ENCODE data around the gene COL7A1.

Gene COL7A1

DNA sequence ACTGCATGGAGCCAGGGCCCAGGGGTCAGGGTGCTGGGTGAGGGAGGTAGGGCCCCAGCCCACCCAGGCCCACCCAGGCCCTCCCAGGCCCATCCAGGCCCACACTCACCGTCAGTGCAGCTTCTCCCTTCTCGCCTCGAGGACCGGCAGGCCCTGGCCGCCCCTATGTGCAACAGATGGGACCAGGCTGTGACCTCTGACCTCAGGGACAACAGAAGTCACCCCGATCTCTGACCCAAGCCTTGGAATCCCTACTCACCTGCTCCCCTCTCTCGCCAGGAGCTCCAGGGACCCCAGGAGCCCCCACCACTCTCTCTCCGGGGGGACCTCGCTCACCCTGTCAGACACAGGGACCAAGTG, 28.7 kb downstream of the COL7A1 start:
- TF ChIP-seq, protein P1, sequence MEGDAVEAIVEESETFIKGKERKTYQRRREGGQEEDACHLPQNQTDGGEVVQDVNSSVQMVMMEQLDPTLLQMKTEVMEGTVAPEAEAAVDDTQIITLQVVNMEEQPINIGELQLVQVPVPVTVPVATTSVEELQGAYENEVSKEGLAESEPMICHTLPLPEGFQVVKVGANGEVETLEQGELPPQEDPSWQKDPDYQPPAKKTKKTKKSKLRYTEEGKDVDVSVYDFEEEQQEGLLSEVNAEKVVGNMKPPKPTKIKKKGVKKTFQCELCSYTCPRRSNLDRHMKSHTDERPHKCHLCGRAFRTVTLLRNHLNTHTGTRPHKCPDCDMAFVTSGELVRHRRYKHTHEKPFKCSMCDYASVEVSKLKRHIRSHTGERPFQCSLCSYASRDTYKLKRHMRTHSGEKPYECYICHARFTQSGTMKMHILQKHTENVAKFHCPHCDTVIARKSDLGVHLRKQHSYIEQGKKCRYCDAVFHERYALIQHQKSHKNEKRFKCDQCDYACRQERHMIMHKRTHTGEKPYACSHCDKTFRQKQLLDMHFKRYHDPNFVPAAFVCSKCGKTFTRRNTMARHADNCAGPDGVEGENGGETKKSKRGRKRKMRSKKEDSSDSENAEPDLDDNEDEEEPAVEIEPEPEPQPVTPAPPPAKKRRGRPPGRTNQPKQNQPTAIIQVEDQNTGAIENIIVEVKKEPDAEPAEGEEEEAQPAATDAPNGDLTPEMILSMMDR (IDR thresholded peaks at IDR 0.05) = no peak
- Mint-ChIP-seq H3K27ac (no peak overlapping the region), H3K9me3 (no peaks in the 10 kb centered on the region), H3K27me3 (ENCODE audit: low read depth, poor library complexity) (peaks cover 4% of the 10 kb centered on the region), H3K4me3 (no peak overlapping the region), H3K4me1 (peaks cover 39% of the 10 kb centered on the region), H3K36me3 (ENCODE audit: low read depth) (no peaks in the 10 kb centered on the region)
- no peak for DNase-seq

DNA sequence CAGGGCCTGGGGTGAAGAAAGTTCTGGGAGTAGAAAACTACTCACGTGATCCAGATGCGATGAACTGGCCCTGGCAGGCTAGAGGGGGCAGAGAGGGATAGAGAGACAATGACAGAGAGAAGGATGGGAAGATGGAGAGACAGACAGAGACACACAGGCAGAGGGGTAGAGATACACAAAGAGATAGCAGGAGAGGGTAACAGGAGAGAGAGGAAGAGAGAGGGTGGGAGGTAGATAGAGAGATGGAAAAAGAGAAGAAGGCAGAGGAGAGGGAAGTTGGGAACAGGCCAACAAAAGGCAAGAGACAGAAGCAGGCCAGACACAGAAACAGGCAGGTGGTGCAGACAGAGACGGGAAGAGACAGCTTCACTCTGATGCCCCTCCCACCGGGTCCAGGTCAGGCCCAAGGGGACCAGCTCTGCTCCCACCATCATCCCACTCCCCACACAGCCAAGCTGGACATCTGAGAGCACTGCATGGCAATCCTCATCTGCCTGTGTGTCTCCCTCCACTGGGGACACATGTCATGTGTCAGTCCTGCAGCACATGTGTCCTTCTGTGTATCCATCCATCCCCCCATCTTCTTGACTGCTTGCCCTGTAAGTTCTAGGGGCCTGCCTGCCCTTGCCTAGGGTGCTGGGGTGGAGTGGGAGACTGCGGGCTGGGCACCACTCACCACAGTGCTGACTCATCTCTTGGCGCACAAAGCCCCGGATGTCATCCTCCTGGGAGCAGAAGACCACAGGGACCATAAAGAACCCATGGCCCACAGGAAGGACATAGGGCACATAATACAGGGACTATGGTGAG, 29.3 kb downstream of the COL7A1 start:
- Mint-ChIP-seq H3K36me3 (ENCODE audit: low read depth) (no peaks in the 10 kb centered on the region), H3K27me3 (ENCODE audit: low read depth, poor library complexity) (peaks cover 2% of the 10 kb centered on the region), H3K9me3 (no peaks in the 10 kb centered on the region), H3K27ac (peak overlapping the region; percentile 37), H3K4me3 (no peak overlapping the region), H3K4me1 (peaks cover 41% of the 10 kb centered on the region)
- TF ChIP-seq, protein P1 (IDR thresholded peaks at IDR 0.05) = no peak
- no peak for DNase-seq

DNA sequence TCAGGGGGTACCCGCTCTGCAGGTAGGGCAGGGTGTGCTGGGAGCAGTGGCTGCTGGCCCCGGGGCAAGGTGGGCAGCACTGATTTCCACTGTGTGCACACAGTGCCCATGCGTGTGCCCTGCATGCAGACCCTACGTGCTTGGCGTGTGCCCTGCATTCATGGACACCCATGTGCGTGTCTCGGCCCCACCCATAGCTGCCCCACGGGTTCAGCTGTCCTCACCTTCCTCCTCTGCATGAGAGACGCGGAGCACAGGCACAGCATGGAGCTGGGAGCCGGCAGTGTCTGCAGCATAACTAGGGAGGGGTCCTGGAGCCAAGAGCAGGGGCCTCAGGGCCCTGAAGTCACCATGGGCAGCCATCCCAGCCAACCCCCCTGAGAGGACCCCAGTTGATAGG, 29.9 kb downstream of the COL7A1 start:
- peaks cover 47% of the 10 kb centered on the region for H3K4me1 Mint-ChIP-seq
- H3K27ac Mint-ChIP-seq = peak overlapping the region; percentile 37
- H3K9me3 Mint-ChIP-seq = no peaks in the 10 kb centered on the region
- TF ChIP-seq, protein P1 (IDR thresholded peaks at IDR 0.05) = no peak
- no peak for DNase-seq
- no peak overlapping the region for H3K4me3 Mint-ChIP-seq
- H3K36me3 Mint-ChIP-seq (ENCODE audit: low read depth) = no peaks in the 10 kb centered on the region
- peaks cover 2% of the 10 kb centered on the region for H3K27me3 Mint-ChIP-seq (ENCODE audit: low read depth, poor library complexity)

DNA sequence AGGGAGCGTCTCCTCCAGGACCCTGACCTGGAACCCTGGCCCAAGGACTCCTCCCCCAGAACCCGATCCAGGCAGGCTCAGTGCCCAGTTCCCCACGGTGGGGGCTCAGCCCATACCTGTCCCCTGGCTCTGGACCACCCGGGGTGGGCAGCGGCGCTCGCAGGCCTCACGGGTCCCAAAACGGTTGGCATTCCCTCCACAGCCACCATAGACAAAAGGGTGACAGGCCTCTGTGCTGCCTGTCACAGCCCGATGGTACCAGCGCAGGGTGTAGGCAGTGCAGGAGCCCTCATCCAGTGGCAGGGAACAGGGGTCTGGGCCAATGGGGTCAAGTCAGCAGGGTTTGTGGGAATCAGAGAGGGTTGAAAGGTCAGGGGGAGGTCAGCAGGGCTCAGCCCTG, 30.5 kb downstream of the COL7A1 start:
- H3K4me1 Mint-ChIP-seq = peaks cover 52% of the 10 kb centered on the region
- H3K9me3 Mint-ChIP-seq = no peaks in the 10 kb centered on the region
- no peaks in the 10 kb centered on the region for H3K36me3 Mint-ChIP-seq (ENCODE audit: low read depth)
- no peak overlapping the region for H3K27ac Mint-ChIP-seq
- TF ChIP-seq, protein P1 (IDR thresholded peaks at IDR 0.05) = no peak
- H3K27me3 Mint-ChIP-seq (ENCODE audit: low read depth, poor library complexity) = peaks cover 2% of the 10 kb centered on the region
- no peak overlapping the region for H3K4me3 Mint-ChIP-seq
- DNase-seq = no peak

DNA sequence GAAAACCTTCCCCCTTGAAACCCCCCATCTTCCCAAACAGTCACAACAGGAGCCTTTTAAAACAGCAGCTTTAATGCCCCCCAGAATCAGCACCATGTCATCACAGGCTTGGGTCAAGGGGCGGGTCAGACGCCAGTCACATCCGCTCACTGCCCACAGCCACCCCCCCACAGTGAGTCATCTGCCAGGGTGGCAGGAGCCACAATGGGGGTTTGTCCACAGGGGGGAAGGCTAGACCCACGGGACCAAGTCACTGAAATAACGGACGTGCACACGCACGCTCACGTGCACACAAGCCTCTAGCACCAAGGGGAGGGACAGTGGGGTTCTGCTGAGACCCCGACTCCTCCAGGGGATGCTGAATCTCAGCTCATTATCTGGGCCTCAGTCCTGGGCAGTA, 31.1 kb downstream of the COL7A1 start:
- DNase-seq = no peak
- Mint-ChIP-seq H3K9me3 (no peaks in the 10 kb centered on the region), H3K36me3 (ENCODE audit: low read depth) (no peaks in the 10 kb centered on the region), H3K4me3 (no peak overlapping the region), H3K27ac (no peak overlapping the region), H3K4me1 (peaks cover 59% of the 10 kb centered on the region), H3K27me3 (ENCODE audit: low read depth, poor library complexity) (peaks cover 2% of the 10 kb centered on the region)
- TF ChIP-seq, protein P1 (IDR thresholded peaks at IDR 0.05) = no peak

DNA sequence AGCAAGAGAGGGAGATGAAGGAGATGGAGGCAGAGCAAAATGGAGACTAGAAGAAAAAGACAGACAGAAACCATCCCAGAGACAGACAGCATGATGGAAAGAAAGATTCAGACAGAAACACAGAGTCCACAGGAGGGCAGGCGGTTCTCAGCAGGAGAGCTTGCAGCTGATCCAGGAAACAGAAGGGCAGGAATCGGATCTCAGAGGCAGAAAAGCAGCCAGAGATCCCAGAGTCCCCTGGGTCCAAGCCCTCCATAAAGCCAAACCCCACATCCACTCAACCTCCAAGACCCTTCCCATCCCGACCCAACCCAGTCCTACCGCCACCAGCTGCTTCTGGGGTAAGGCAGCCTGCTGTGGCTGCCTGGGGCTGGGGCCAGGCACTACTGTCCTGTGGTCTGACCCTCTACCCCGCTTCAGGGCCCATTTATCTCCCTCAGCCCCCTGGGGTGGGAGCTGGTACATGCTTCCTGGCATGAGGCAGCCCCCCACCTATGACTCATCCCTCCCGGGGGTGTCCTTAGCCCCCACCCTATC, 31.7 kb downstream of the COL7A1 start, which contains the start of gene UCN2:
TSS of gene UCN2 (minus strand) at position 400 of the 537 bp plus-strand sequence. CDS start 657 bp downstream, outside the sequence.
- Mint-ChIP-seq H3K27me3 (ENCODE audit: low read depth, poor library complexity) (peaks cover 2% of the 10 kb centered on the region), H3K4me1 (peaks cover 65% of the 10 kb centered on the region), H3K36me3 (ENCODE audit: low read depth) (no peaks in the 10 kb centered on the region), H3K27ac (peak within 1 kb of the TSS; percentile 75), H3K9me3 (no peaks in the 10 kb centered on the region), H3K4me3 (peak within 1 kb of the TSS; percentile 28)
- TF ChIP-seq, protein P1 (IDR thresholded peaks at IDR 0.05) = no peak
- DNase-seq = no peak
